H9 (cell line): ENCODE data around the gene CASP4. TPM values are rescaled to one million over a fixed set of nuclear protein-coding genes. Genes with fewer than 3 reads are reported as not detected.

Source experiments
- DNase-seq: peaks from one replicate; pipeline ENCODE4 v3.0.0-alpha.2; 2017
- H2AFZ ChIP-seq: one replicate; pipeline ENCODE4 v1.6.1; 2013; ENCODE audit warnings: mild to moderate bottlenecking, low read length, control low read depth, moderate library complexity
- H2AK5ac ChIP-seq: 2 replicates; pipeline ENCODE4 v1.6.1; 2013; ENCODE audit warnings: low read length, control low read depth, mixed read lengths; ENCODE audit not compliant: insufficient read length
- H2BK120ac ChIP-seq: one replicate; pipeline ENCODE4 v1.6.1; 2013; ENCODE audit warnings: low read depth, mild to moderate bottlenecking, low read length, control low read depth, inconsistent platforms; ENCODE audit not compliant: poor library complexity, severe bottlenecking
- H2BK12ac ChIP-seq: 2 replicates; pipeline ENCODE4 v1.6.1; 2013; ENCODE audit warnings: low read length, control low read depth, mixed read lengths, low read depth; ENCODE audit not compliant: insufficient read length
- H2BK15ac ChIP-seq: 2 replicates; pipeline ENCODE4 v1.6.1; 2013; ENCODE audit warnings: low read depth, low read length, control low read depth
- H2BK20ac ChIP-seq: one replicate; pipeline ENCODE4 v1.6.1; 2013; ENCODE audit warnings: low read depth, mild to moderate bottlenecking, low read length, control low read depth, inconsistent platforms; ENCODE audit not compliant: poor library complexity, severe bottlenecking
- H2BK5ac ChIP-seq: 2 replicates; pipeline ENCODE4 v1.6.1; 2013; ENCODE audit warnings: low read length, control low read depth, mixed read lengths; ENCODE audit not compliant: insufficient read length
- H3K14ac ChIP-seq: 2 replicates; pipeline ENCODE4 v1.6.1; 2013; ENCODE audit warnings: low read length, control low read depth; ENCODE audit not compliant: insufficient read depth
- H3K18ac ChIP-seq: 2 replicates; pipeline ENCODE4 v1.6.1; 2013; ENCODE audit warnings: low read depth, mild to moderate bottlenecking, mixed read lengths, low read length, control low read depth; ENCODE audit not compliant: insufficient read length
- H3K23ac ChIP-seq: 2 replicates; pipeline ENCODE4 v1.6.1; 2013; ENCODE audit warnings: low read length, control low read depth, mixed read lengths, low read depth; ENCODE audit not compliant: insufficient read length
- H3K23me2 ChIP-seq: 2 replicates; pipeline ENCODE4 v1.6.1; 2013; ENCODE audit warnings: low read depth, mild to moderate bottlenecking, mixed read lengths, low read length, control low read depth; ENCODE audit not compliant: insufficient read length, poor library complexity, severe bottlenecking
- H3K27ac ChIP-seq: 2 replicates; pipeline ENCODE4 v1.5.1; 2013; ENCODE audit warnings: low read length, control low read depth, mixed read lengths, low read depth; ENCODE audit not compliant: insufficient read length
- H3K27me3 ChIP-seq: 2 replicates; pipeline ENCODE4 v1.6.1; 2013; ENCODE audit warnings: low read length, control low read depth, inconsistent platforms; ENCODE audit not compliant: insufficient read depth
- H3K4ac ChIP-seq: 2 replicates; pipeline ENCODE4 v1.6.1; 2013; ENCODE audit warnings: low read depth, mild to moderate bottlenecking, control low read depth, inconsistent platforms, low read length, moderate library complexity
- H3K4me1 ChIP-seq: 2 replicates; pipeline ENCODE4 v1.6.1; 2013; ENCODE audit warnings: low read length, control low read depth, inconsistent platforms; ENCODE audit not compliant: insufficient read depth
- H3K4me2 ChIP-seq: 2 replicates; pipeline ENCODE4 v1.6.1; 2013; ENCODE audit warnings: low read length, control low read depth, mixed read lengths; ENCODE audit not compliant: insufficient read length, insufficient read depth
- H3K56ac ChIP-seq: 2 replicates; pipeline ENCODE4 v1.6.1; 2013; ENCODE audit warnings: low read depth, mild to moderate bottlenecking, mixed read lengths, low read length, control low read depth; ENCODE audit not compliant: insufficient read length
- H3K79me1 ChIP-seq: 2 replicates; pipeline ENCODE4 v1.6.1; 2013; ENCODE audit warnings: low read depth, mild to moderate bottlenecking, moderate library complexity, low read length, control low read depth, inconsistent platforms; ENCODE audit not compliant: insufficient read depth, poor library complexity, severe bottlenecking
- H3K79me2 ChIP-seq: 2 replicates; pipeline ENCODE4 v1.6.1; 2013; ENCODE audit warnings: low read length, control low read depth, inconsistent platforms; ENCODE audit not compliant: insufficient read depth
- H3K9ac ChIP-seq: 2 replicates; pipeline ENCODE4 v1.6.1; 2013; ENCODE audit warnings: low read length, control low read depth, mixed read lengths; ENCODE audit not compliant: insufficient read length; ENCODE audit errors: extremely low read depth
- H3K9me3 ChIP-seq: one replicate; pipeline ENCODE4 v1.6.1; 2013; ENCODE audit warnings: low read depth, low read length, inconsistent platforms; ENCODE audit not compliant: control insufficient read depth
- H3T11ph ChIP-seq: one replicate; pipeline ENCODE4 v1.6.1; 2013; ENCODE audit warnings: mild to moderate bottlenecking, low read length, control low read depth, inconsistent platforms
- H4K20me1 ChIP-seq: one replicate; pipeline ENCODE4 v1.6.1; 2013; ENCODE audit not compliant: control insufficient read depth, insufficient read length, insufficient read depth
- H4K5ac ChIP-seq: 2 replicates; pipeline ENCODE4 v1.6.1; 2013; ENCODE audit warnings: low read depth, mild to moderate bottlenecking, mixed read lengths, low read length, control low read depth; ENCODE audit not compliant: insufficient read length
- H4K8ac ChIP-seq: replicated peaks from 2 replicates; pipeline ENCODE4 v1.6.1; 2013; ENCODE audit warnings: low read length, control low read depth, mixed read lengths, low read depth; ENCODE audit not compliant: insufficient read length
- H4K91ac ChIP-seq: 2 replicates; pipeline ENCODE4 v1.6.1; 2013; ENCODE audit warnings: low read depth, mild to moderate bottlenecking, moderate library complexity, mixed read lengths, low read length, control low read depth; ENCODE audit not compliant: insufficient read length
- H3K27ac Mint-ChIP-seq, 3 experiments: 2 replicates in 2 of 3; 3 replicates in 1 of 3; pipeline ENCODE4 v1.8.0; 2020 to 2021; ENCODE audit warnings: mixed read lengths in 3 of 3, mild to moderate bottlenecking in 1 of 3, moderate library complexity in 1 of 3
- H3K27me3 Mint-ChIP-seq: 2 replicates; pipeline ENCODE4 v1.8.0; 2021; ENCODE audit warnings: low read depth, mild to moderate bottlenecking, moderate library complexity, mixed read lengths
- H3K36me3 Mint-ChIP-seq, 3 experiments: 2 replicates in 2 of 3; 3 replicates in 1 of 3; pipeline ENCODE4 v1.8.0; 2020 to 2021; ENCODE audit warnings: low read depth in 3 of 3, mixed read lengths in 3 of 3; ENCODE audit not compliant: insufficient read depth in 1 of 3
- H3K4me1 Mint-ChIP-seq, 2 experiments: 2 replicates each; pipeline ENCODE4 v1.8.0; 2020; ENCODE audit warnings: mixed read lengths in 2 of 2
- H3K4me3 Mint-ChIP-seq, 2 experiments: 2 replicates in 1 of 2; 3 replicates in 1 of 2; pipeline ENCODE4 v1.8.0; 2020 to 2021; ENCODE audit warnings: mild to moderate bottlenecking in 2 of 2, mixed read lengths in 2 of 2, moderate library complexity in 1 of 2
- H3K9me3 Mint-ChIP-seq, 2 experiments: 2 replicates in 1 of 2; 3 replicates in 1 of 2; pipeline ENCODE4 v1.8.0; 2020; ENCODE audit warnings: mild to moderate bottlenecking in 2 of 2, mixed read lengths in 2 of 2, moderate library complexity in 1 of 2
- CTCF ChIP-seq: fragments of 200-600 bp; sonication (generic); conservative IDR thresholded peaks from 3 replicates; pipeline ENCODE4 v1.8.0; 2021; ENCODE audit warnings: antibody characterized with exemption, mild to moderate bottlenecking
- WGBS: extraction: QIAGEN DNeasy Blood & Tissue Kit; methylation state at CpG from one replicate; pipeline ENCODE4 v1.1.7; 2013; ENCODE audit warnings: missing lambda C conversion rate, low lambda C conversion rate, mixed read lengths; ENCODE audit not compliant: insufficient read length; ENCODE audit errors: extremely low coverage; 5-methylcytosine and 5-hydroxymethylcytosine counted together
- total RNA-seq: library from RNA; stranded (reverse); gene quantifications from 2 replicates; pipeline ENCODE4 v1.2.1, GENCODE V29; 2021

CASP4 gene
- total RNA-seq, 1 experiment from 2014 or later = not detected

- no peak overlapping the region; a peak in 1 of 7 replicates for H3K27ac Mint-ChIP-seq
- no peak overlapping the region for H4K8ac ChIP-seq
- H4K91ac ChIP-seq = no peak overlapping the region
- H3K4me3 Mint-ChIP-seq = no peak overlapping the region
- H2BK15ac ChIP-seq = no peak overlapping the region
- H3K4me1 ChIP-seq = no peaks in the 10 kb centered on the region
- no peaks in the 10 kb centered on the region for H3K79me1 ChIP-seq
- no peaks in the 10 kb centered on the region for H3K4me1 Mint-ChIP-seq
- H2BK5ac ChIP-seq = no peak overlapping the region
- H3K27me3 Mint-ChIP-seq = no peaks in the 10 kb centered on the region
- no peak overlapping the region for H2BK120ac ChIP-seq
- no peaks in the 10 kb centered on the region for H3K23me2 ChIP-seq
- WGBS = no CpG with 5 or more reads among the region's 6 CpGs
- no peak overlapping the region for H2AK5ac ChIP-seq
- no peak overlapping the region for H2BK20ac ChIP-seq
- H4K5ac ChIP-seq = no peak overlapping the region
- no peak overlapping the region for H3K23ac ChIP-seq
- no peak overlapping the region for H3K56ac ChIP-seq
- H2BK12ac ChIP-seq = no peak overlapping the region
- H3K9ac ChIP-seq = no peak overlapping the region
- no peak for DNase-seq
- no peak overlapping the region for H2AFZ ChIP-seq
- no peaks in the 10 kb centered on the region for H3K27me3 ChIP-seq
- no peak overlapping the region for H3K18ac ChIP-seq
- H3K4ac ChIP-seq = no peak overlapping the region
- no peak overlapping the region for H3K14ac ChIP-seq
- no peak overlapping the region for H3T11ph ChIP-seq
- no peak overlapping the region for H3K4me2 ChIP-seq
- H4K20me1 ChIP-seq = no peaks in the 10 kb centered on the region
- peaks cover 29 to 31% of the 10 kb centered on the region in 2 experiments for H3K9me3 Mint-ChIP-seq
- no peak for TF ChIP-seq CTCF
- peaks cover 10 to 44% (median 16%) of the 10 kb centered on the region in 3 experiments for H3K36me3 Mint-ChIP-seq
- H3K9me3 ChIP-seq = no peaks in the 10 kb centered on the region
- no peaks in the 10 kb centered on the region for H3K79me2 ChIP-seq
- H3K27ac ChIP-seq = no peak overlapping the region
These were observed 42.5 kb downstream of the CASP4 start for GRCh38 chr11:104925850-104926249.
